HepG2 (cell line): ENCODE data around the gene AAGAB. TPM values are rescaled to one million over a fixed set of nuclear protein-coding genes. Genes with fewer than 3 reads are reported as not detected.

Experiments
- ATAC-seq: fragments of 200-7000 bp; cut with Tn5 transposase; 3 replicates; pipeline ENCODE4 v1.9.1; 2020; ENCODE audit warnings: mild to moderate bottlenecking, moderate library complexity
- BruUV-seq: library from RNA; stranded (reverse); fragments of 400-500 nt; replicated peaks from 2 replicates; lab custom pipeline; 2021; lab: Mats Ljungman, UMichigan
- CTCF ChIA-PET: fragments of 300-600 bp; formaldehyde crosslinking; extraction: SDS; loops from one replicate; lab custom pipeline; 2021; ENCODE audit warnings: low total read pairs, inconsistent platforms, low intra/inter-chr PET ratio; lab: Yijun Ruan, JAX
- POLR2A ChIA-PET: fragments of 350-600 bp; sonication (Branson Sonifier 250); formaldehyde crosslinking; loops from one replicate; lab custom pipeline; 2020; ENCODE audit warnings: antibody characterized with exemption, inconsistent platforms; lab: Yijun Ruan, JAX
- DNase-seq: peaks from one replicate; pipeline ENCODE4 v3.0.0-alpha.2; 2015; ENCODE audit warnings: low spot score
- FAIRE-seq: peaks from 3 replicates; lab custom pipeline; 2011; peaks lifted over from hg19 to GRCh38; lab: Jason Lieb, UNC
- H2AFZ ChIP-seq: one replicate; pipeline ENCODE4 v1.6.1; 2011; ENCODE audit warnings: low read length, inconsistent platforms
- H3K27ac ChIP-seq: fragments of 300-600 bp; 3 replicates; pipeline ENCODE4 v1.8.0; 2011; ENCODE audit warnings: mixed run types, mild to moderate bottlenecking, mixed read lengths, low read length, inconsistent platforms; ENCODE audit not compliant: insufficient read depth; ENCODE audit errors: extremely low read length
- H3K27me3 ChIP-seq, 2 experiments: fragments of 200-600 bp in 1 of 2; 2 replicates in 1 of 2; 3 replicates in 1 of 2; pipeline versions ENCODE4 v1.6.0 to v1.8.0; 2011; ENCODE audit warnings: low read length in 2 of 2, mild to moderate bottlenecking in 2 of 2, moderate library complexity in 2 of 2, inconsistent platforms in 1 of 2; ENCODE audit not compliant: insufficient read depth in 2 of 2, control insufficient read depth in 1 of 2
- H3K36me3 ChIP-seq, 2 experiments: fragments of 200-600 bp in 1 of 2; replicated peaks in 1 of 2; 2 replicates in 1 of 2; 3 replicates in 1 of 2; pipeline versions ENCODE4 v1.5.1 to v1.8.0; 2011; ENCODE audit warnings: low read length in 2 of 2, inconsistent platforms in 1 of 2; ENCODE audit not compliant: insufficient read depth in 2 of 2, control insufficient read depth in 1 of 2
- H3K4me1 ChIP-seq: 2 replicates; pipeline ENCODE4 v1.5.1; 2012; ENCODE audit warnings: low read length, inconsistent platforms; ENCODE audit not compliant: insufficient read depth
- H3K4me2 ChIP-seq: 2 replicates; pipeline ENCODE4 v1.6.0; 2011; ENCODE audit warnings: low read depth, low read length, inconsistent platforms
- H3K4me3 ChIP-seq, 3 experiments: fragments of 200-600 bp in 1 of 3; sonication (generic), shearing (Covaris generic) in 1 of 3; replicated peaks in 1 of 3; 2 replicates each; pipeline ENCODE4 v1.5.1; 2011 to 2016; ENCODE audit warnings: low read length in 3 of 3, inconsistent platforms in 2 of 3, low read depth in 2 of 3, mild to moderate bottlenecking in 2 of 3, control low read depth in 1 of 3, mixed read lengths in 1 of 3; ENCODE audit not compliant: insufficient read depth in 1 of 3
- H3K79me2 ChIP-seq: one replicate; pipeline ENCODE4 v1.6.1; 2011; ENCODE audit warnings: low read length, inconsistent platforms; ENCODE audit not compliant: insufficient read depth
- H3K9ac ChIP-seq: 2 replicates; pipeline ENCODE4 v1.6.0; 2011; ENCODE audit warnings: mild to moderate bottlenecking, low read depth, low read length, inconsistent platforms; ENCODE audit not compliant: insufficient read depth
- H3K9me3 ChIP-seq: 2 replicates; pipeline ENCODE4 v1.5.1; 2012; ENCODE audit warnings: mild to moderate bottlenecking, low read length
- H4K20me1 ChIP-seq: 2 replicates; pipeline ENCODE4 v1.6.0; 2011; ENCODE audit warnings: inconsistent platforms, mild to moderate bottlenecking, low read length, moderate library complexity; ENCODE audit not compliant: insufficient read depth
- CCDC6 ChIP-seq: sonication (generic); formaldehyde crosslinking; IDR thresholded peaks from 2 replicates; pipeline ENCODE4 v1.8.1; 2022; ENCODE audit warnings: mild to moderate bottlenecking, missing genetic modification reagents, moderate library complexity
- JARID2 ChIP-seq: sonication (generic); formaldehyde crosslinking; IDR thresholded peaks from 2 replicates; pipeline ENCODE4 v1.8.1; 2023; ENCODE audit warnings: missing genetic modification reagents, inconsistent platforms; ENCODE audit not compliant: insufficient replicate concordance
- MAZ ChIP-seq, 2 experiments: sonication (generic) in 1 of 2; formaldehyde crosslinking in 1 of 2; IDR thresholded peaks; 2 replicates each; pipeline versions ENCODE4 v1.5.0 to v1.6.1; 2012 to 2020; ENCODE audit warnings: low read depth in 2 of 2, mild to moderate bottlenecking in 2 of 2, borderline replicate concordance in 1 of 2, improper control_type of control experiment in 1 of 2, low read length in 1 of 2, missing genetic modification reagents in 1 of 2, moderate library complexity in 1 of 2
- POGZ ChIP-seq: sonication (generic); formaldehyde crosslinking; IDR thresholded peaks from 2 replicates; pipeline ENCODE4 v1.4.0; 2020; ENCODE audit warnings: mild to moderate bottlenecking, missing genetic modification reagents
- TARDBP ChIP-seq: sonication (generic); formaldehyde crosslinking; IDR thresholded peaks from 2 replicates; pipeline ENCODE4 v1.8.0; 2022; ENCODE audit warnings: mild to moderate bottlenecking, missing genetic modification reagents
- TCF12 ChIP-seq, 2 experiments: fragments of 450-650 bp in 1 of 2; sonication (generic) in 1 of 2; formaldehyde crosslinking in 1 of 2; IDR thresholded peaks; 2 replicates each; pipeline versions ENCODE4 v1.6.1 to v1.8.0; 2017 to 2022; ENCODE audit warnings: antibody characterized with exemption in 1 of 2, mild to moderate bottlenecking in 1 of 2, missing genetic modification reagents in 1 of 2, moderate library complexity in 1 of 2
- TERF1 ChIP-seq: sonication (generic); formaldehyde crosslinking; IDR thresholded peaks from 2 replicates; pipeline ENCODE4 v1.8.0; 2022; ENCODE audit warnings: mild to moderate bottlenecking, missing genetic modification reagents, moderate library complexity
- ZNF550 ChIP-seq: sonication (generic); formaldehyde crosslinking; IDR thresholded peaks from 2 replicates; pipeline ENCODE4 v1.4.0; 2020; ENCODE audit warnings: mild to moderate bottlenecking, missing genetic modification reagents, borderline replicate concordance
- ZSCAN29 ChIP-seq: sonication (generic); formaldehyde crosslinking; conservative IDR thresholded peaks from 2 replicates; pipeline ENCODE4 v1.4.0; 2020; ENCODE audit warnings: mild to moderate bottlenecking, missing genetic modification reagents
- WGBS: methylation state at CpG from one replicate; pipeline ENCODE4 v1.1.6; 2017; ENCODE audit warnings: low lambda C conversion rate; 5-methylcytosine and 5-hydroxymethylcytosine counted together
- in situ Hi-C: cut with HindIII; loops from 2 replicates; pipeline ENCODE4 v1.10.0; 2017; ENCODE audit warnings: low pct_unique_long_range_greater_than_20kb; ENCODE audit not compliant: extremely low pct_ligation_motif_present
- intact Hi-C: fragments of 100-400 bp; cut with micrococcal nuclease; formaldehyde crosslinking; loops from one replicate; pipeline ENCODE4 v1.10.0; 2022; ENCODE audit not compliant: unreplicated experiment
- polyA plus RNA-seq, 8 experiments: library from polyadenylated mRNA; depleted of rRNA in 3 of 8; stranded (reverse) in 7 of 8; unstranded in 1 of 8; fragments of >200 nt; fragmentation: Illumina TruSeq in 4 of 8; extraction: Trizol in 4 of 8; gene quantifications; 2 replicates each; pipeline versions ENCODE4 v1.2.1 to v1.2.3, GENCODE V29; 2011 to 2016; ENCODE audit warnings: low read depth in 4 of 8, missing spikeins in 1 of 8, mixed read lengths in 1 of 8; ENCODE audit not compliant: insufficient read depth in 1 of 8
- total RNA-seq, 5 experiments: library from RNA; depleted of rRNA; stranded (reverse); fragments of >200 nt; fragmentation: Illumina TruSeq; extraction: Trizol; gene quantifications; 2 replicates each; pipeline ENCODE4 v1.2.3, GENCODE V29; 2016; ENCODE audit warnings: low read depth in 1 of 5
- TF ChIP-seq, protein P1 (sequence below): sonication (generic); formaldehyde crosslinking; IDR thresholded peaks from 2 replicates; pipeline ENCODE4 v1.8.1; 2022; ENCODE audit warnings: low read depth, mild to moderate bottlenecking, missing genetic modification reagents

The AAGAB gene
- total and polyA plus RNA-seq, 2 of the 13 experiments (the other 11 are each of a cell fraction or from before 2014, with no cell fraction given), result 8.0 to 34.9 TPM

DNA sequence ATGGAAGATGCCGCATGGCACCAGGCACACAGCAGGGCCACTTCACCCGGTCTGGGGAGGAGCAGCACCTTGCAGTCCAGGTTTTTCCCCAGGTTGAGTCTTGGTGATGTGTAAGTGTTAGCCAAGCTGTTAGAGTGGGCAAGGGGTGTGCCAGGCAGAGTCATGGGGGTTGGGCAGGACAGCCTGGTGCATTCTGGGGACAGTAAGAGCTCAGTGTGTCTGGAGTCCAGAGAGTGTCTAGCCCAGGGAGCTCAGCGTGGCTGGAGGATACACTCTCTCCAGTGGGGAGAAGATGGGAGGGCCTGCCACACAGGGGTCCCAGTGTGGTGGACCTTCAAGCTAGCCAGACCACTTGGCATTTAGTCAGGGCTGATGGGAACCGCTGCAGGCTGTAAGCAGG lies 87.4 kb downstream of the AAGAB start:
- no peak for TF ChIP-seq ZNF550 (CRISPR knock-in tag)
- TF ChIP-seq MAZ (IDR thresholded peaks at IDR 0.05; ENCODE audit: borderline replicate concordance, low read depth, low read length), result no peak
- no peak for TF ChIP-seq MAZ (CRISPR knock-in tag; IDR thresholded peaks at IDR 0.05; ENCODE audit: low read depth)
- TF ChIP-seq POGZ (CRISPR knock-in tag), result no peak
- TF ChIP-seq TARDBP (CRISPR knock-in tag), result no peak
- TF ChIP-seq TERF1 (CRISPR knock-in tag), result no peak
- TF ChIP-seq, protein P1, sequence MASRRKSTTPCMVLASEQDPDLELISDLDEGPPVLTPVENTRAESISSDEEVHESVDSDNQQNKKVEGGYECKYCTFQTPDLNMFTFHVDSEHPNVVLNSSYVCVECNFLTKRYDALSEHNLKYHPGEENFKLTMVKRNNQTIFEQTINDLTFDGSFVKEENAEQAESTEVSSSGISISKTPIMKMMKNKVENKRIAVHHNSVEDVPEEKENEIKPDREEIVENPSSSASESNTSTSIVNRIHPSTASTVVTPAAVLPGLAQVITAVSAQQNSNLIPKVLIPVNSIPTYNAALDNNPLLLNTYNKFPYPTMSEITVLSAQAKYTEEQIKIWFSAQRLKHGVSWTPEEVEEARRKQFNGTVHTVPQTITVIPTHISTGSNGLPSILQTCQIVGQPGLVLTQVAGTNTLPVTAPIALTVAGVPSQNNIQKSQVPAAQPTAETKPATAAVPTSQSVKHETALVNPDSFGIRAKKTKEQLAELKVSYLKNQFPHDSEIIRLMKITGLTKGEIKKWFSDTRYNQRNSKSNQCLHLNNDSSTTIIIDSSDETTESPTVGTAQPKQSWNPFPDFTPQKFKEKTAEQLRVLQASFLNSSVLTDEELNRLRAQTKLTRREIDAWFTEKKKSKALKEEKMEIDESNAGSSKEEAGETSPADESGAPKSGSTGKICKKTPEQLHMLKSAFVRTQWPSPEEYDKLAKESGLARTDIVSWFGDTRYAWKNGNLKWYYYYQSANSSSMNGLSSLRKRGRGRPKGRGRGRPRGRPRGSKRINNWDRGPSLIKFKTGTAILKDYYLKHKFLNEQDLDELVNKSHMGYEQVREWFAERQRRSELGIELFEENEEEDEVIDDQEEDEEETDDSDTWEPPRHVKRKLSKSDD, result no peak
- TF ChIP-seq ZSCAN29 (CRISPR knock-in tag), result no peak
- no peak for TF ChIP-seq TCF12 (IDR thresholded peaks at IDR 0.05)
- TF ChIP-seq TCF12 (CRISPR knock-in tag; IDR thresholded peaks at IDR 0.05), result no peak
- TF ChIP-seq JARID2, result no peak
- TF ChIP-seq CCDC6 (CRISPR knock-in tag), result no peak
- no TSS peak for BruUV-seq
- WGBS, result 90% methylated on average over 2 of the region's 4 CpGs
- FAIRE-seq, result no peak
- Histone ChIP-seq H3K4me1 (no peaks in the 10 kb centered on the region), H4K20me1 (peaks cover 7% of the 10 kb centered on the region; the same call in 1 of the 2 replicates), H3K27me3 (no peaks in the 10 kb centered on the region), H3K9ac (no peak overlapping the region), H3K9me3 (no peaks in the 10 kb centered on the region), H3K4me3 (no peak overlapping the region), H3K79me2 (peaks cover 6% of the 10 kb centered on the region), H3K4me2 (no peak overlapping the region), H3K36me3 (peaks cover 53 to 84% of the 10 kb centered on the region in 2 experiments), H3K27ac (no peak overlapping the region), H2AFZ (no peak overlapping the region)
- ATAC-seq, result no peak
- in situ Hi-C loops, result no loop called here
- POLR2A ChIA-PET, result no interaction called here
- CTCF ChIA-PET, result no interaction called here
- intact Hi-C loops, result no loop called here
- DNase-seq, result no peak
